GM12878 (cell line): ENCODE results near the gene PSMB10. TPM values are rescaled to one million over a fixed set of nuclear protein-coding genes. Genes with fewer than 3 reads are reported as not detected.

Experiments used
- ATAC-seq: fragments of 200-7000 bp; cut with Tn5 transposase; 3 replicates; pipeline ENCODE4 v1.9.1; 2020; ENCODE audit warnings: mild to moderate bottlenecking, moderate library complexity
- BruUV-seq: library from RNA; stranded (reverse); fragments of 400-500 nt; replicated peaks from 2 replicates; lab custom pipeline; 2021; lab: Mats Ljungman, UMichigan
- CTCF ChIA-PET: fragments of 300-600 bp; sonication (Branson Sonifier 250); formaldehyde crosslinking; extraction: SDS; loops from one replicate; lab custom pipeline; 2021; ENCODE audit warnings: inconsistent platforms; lab: Yijun Ruan, JAX
- POLR2A ChIA-PET: fragments of 350-600 bp; formaldehyde crosslinking; extraction: SDS; loops from one replicate; lab custom pipeline; 2021; ENCODE audit warnings: inconsistent platforms; lab: Charles Lee
- RAD21 ChIA-PET: fragments of 300-600 bp; sonication (Branson Sonifier 250); formaldehyde crosslinking; loops from one replicate; lab custom pipeline; 2023; ENCODE audit warnings: antibody characterized with exemption; ENCODE audit not compliant: unreplicated experiment; lab: Charles Lee
- SMC1A ChIA-PET: fragments of 300-600 bp; sonication (Branson Sonifier 250); formaldehyde crosslinking; loops from one replicate; lab custom pipeline; 2023; ENCODE audit not compliant: unreplicated experiment, uncharacterized antibody; lab: Charles Lee
- DNase-seq: peaks from one replicate; pipeline ENCODE4 v3.0.0-alpha.2; 2011; ENCODE audit warnings: low read depth, low spot score
- FAIRE-seq: peaks from 3 replicates; lab custom pipeline; 2011; peaks lifted over from hg19 to GRCh38; lab: Jason Lieb, UNC
- H2AFZ ChIP-seq: 2 replicates; pipeline ENCODE4 v1.6.0; 2011; ENCODE audit warnings: low read depth, low read length, control low read depth; ENCODE audit not compliant: control insufficient read depth
- H3K27ac ChIP-seq: 2 replicates; pipeline ENCODE4 v1.5.1; 2011; ENCODE audit warnings: control low read depth; ENCODE audit not compliant: control insufficient read depth, insufficient read depth
- H3K27me3 ChIP-seq, 2 experiments: replicated peaks in 1 of 2; 2 replicates each; pipeline versions ENCODE4 v1.6.0 to v1.6.1; 2011; ENCODE audit warnings: low read length in 1 of 2; ENCODE audit not compliant: control insufficient read depth in 2 of 2, insufficient read depth in 2 of 2
- H3K36me3 ChIP-seq, 2 experiments: 2 replicates each; pipeline ENCODE4 v1.5.1; 2011; ENCODE audit warnings: low read length in 1 of 2; ENCODE audit not compliant: control insufficient read depth in 2 of 2, insufficient read depth in 2 of 2
- H3K4me1 ChIP-seq: 2 replicates; pipeline ENCODE4 v1.6.1; 2011; ENCODE audit warnings: mild to moderate bottlenecking, low read length, moderate library complexity, mixed read lengths; ENCODE audit not compliant: control insufficient read depth, insufficient read depth
- H3K4me2 ChIP-seq: 2 replicates; pipeline ENCODE4 v1.6.0; 2011; ENCODE audit warnings: control low read depth; ENCODE audit not compliant: control insufficient read depth, insufficient read depth
- H3K4me3 ChIP-seq: fragments of 200-600 bp; sonication (generic); 2 replicates; pipeline ENCODE4 v1.5.1; 2016
- H3K79me2 ChIP-seq: 2 replicates; pipeline ENCODE4 v1.6.0; 2011; ENCODE audit warnings: low read length; ENCODE audit not compliant: control insufficient read depth, insufficient read depth
- H3K9ac ChIP-seq: 2 replicates; pipeline ENCODE4 v1.8.0; 2011; ENCODE audit warnings: low read length, control low read depth, mixed read lengths; ENCODE audit not compliant: control insufficient read depth, insufficient read depth
- H3K9me3 ChIP-seq: replicated peaks from 3 replicates; pipeline ENCODE4 v1.5.1; 2011; ENCODE audit warnings: mild to moderate bottlenecking, low read length; ENCODE audit not compliant: control insufficient read depth, insufficient read depth
- H4K20me1 ChIP-seq: 2 replicates; pipeline ENCODE4 v1.6.0; 2011; ENCODE audit not compliant: control insufficient read depth, insufficient read depth
- CHD4 ChIP-seq: fragments of 200-600 bp; sonication (generic); IDR thresholded peaks from 2 replicates; pipeline ENCODE4 v1.6.1; 2016; ENCODE audit warnings: mild to moderate bottlenecking
- EED ChIP-seq: sonication (generic); IDR thresholded peaks from 2 replicates; pipeline ENCODE4 v1.6.1; 2016; ENCODE audit warnings: antibody characterized with exemption, low read depth
- ESRRA ChIP-seq: IDR thresholded peaks from 2 replicates; pipeline ENCODE4 v1.6.1; 2012; ENCODE audit warnings: mild to moderate bottlenecking, low read length, improper control_type of control experiment
- HCFC1 ChIP-seq: fragments of 150-350 bp; IDR thresholded peaks from 2 replicates; pipeline ENCODE4 v1.6.1; 2014; ENCODE audit warnings: low read length
- HDAC2 ChIP-seq: fragments of 200-600 bp; sonication (generic); IDR thresholded peaks from 2 replicates; pipeline ENCODE4 v1.6.1; 2017
- JUNB ChIP-seq: IDR thresholded peaks from 2 replicates; pipeline ENCODE4 v1.6.1; 2016; ENCODE audit warnings: antibody characterized with exemption, mild to moderate bottlenecking
- KLF5 ChIP-seq: fragments of 450-650 bp; IDR thresholded peaks from 2 replicates; pipeline ENCODE4 v1.6.1; 2014; ENCODE audit warnings: mild to moderate bottlenecking; ENCODE audit not compliant: partially characterized antibody
- NRF1 ChIP-seq: conservative IDR thresholded peaks from 2 replicates; pipeline ENCODE4 v1.6.1; 2011; ENCODE audit warnings: mild to moderate bottlenecking, low read depth, low read length, improper control_type of control experiment
- RCOR1 ChIP-seq: conservative IDR thresholded peaks from 2 replicates; pipeline ENCODE4 v1.6.1; 2012; ENCODE audit warnings: low read depth, low read length, improper control_type of control experiment
- RFX5 ChIP-seq: IDR thresholded peaks from 2 replicates; pipeline ENCODE4 v1.6.1; 2011; ENCODE audit warnings: low read depth, low read length, improper control_type of control experiment
- RUNX3 ChIP-seq: IDR thresholded peaks from 2 replicates; pipeline ENCODE4 v1.6.1; 2012; ENCODE audit warnings: low read length, inconsistent platforms
- SIX5 ChIP-seq: IDR thresholded peaks from 2 replicates; pipeline ENCODE4 v1.6.1; 2011; ENCODE audit warnings: mild to moderate bottlenecking, low read depth, low read length, moderate library complexity; ENCODE audit not compliant: severe bottlenecking
- SMAD5 ChIP-seq: IDR thresholded peaks from 2 replicates; pipeline ENCODE4 v1.6.1; 2016; ENCODE audit warnings: antibody characterized with exemption, low read depth
- TCF7 ChIP-seq: IDR thresholded peaks from 2 replicates; pipeline ENCODE4 v1.6.1; 2014; ENCODE audit warnings: antibody characterized with exemption, borderline replicate concordance
- WGBS: methylation state at CpG from one replicate; pipeline ENCODE4 v1.1.6; 2016; ENCODE audit warnings: low lambda C conversion rate; ENCODE audit not compliant: insufficient replicate concordance, insufficient coverage; ENCODE audit errors: missing lambda C conversion rate; 5-methylcytosine and 5-hydroxymethylcytosine counted together
- in situ Hi-C: fragments of 300-500 bp; cut with MboI; formaldehyde crosslinking; loops from 9 replicates; pipeline ENCODE4 v1.14.3; 2018; ENCODE audit warnings: mixed read lengths
- intact Hi-C: fragments of 100-400 bp; cut with micrococcal nuclease; formaldehyde crosslinking; loops from one replicate; pipeline ENCODE4 v1.14.2; 2022; ENCODE audit not compliant: unreplicated experiment
- polyA plus RNA-seq, 11 experiments: library from polyadenylated mRNA; depleted of rRNA in 4 of 11; unstranded in 6 of 11; stranded (reverse) in 5 of 11; fragments of >200 nt; fragmentation: Nextera tagmentation in 4 of 11; fragmentation: Illumina TruSeq in 1 of 11; extraction: Ambion mirVana in 4 of 11; extraction: Trizol in 1 of 11; gene quantifications; 1 replicate in 1 of 11; 2 replicates in 10 of 11; pipeline versions ENCODE4 v1.2.1 to v1.2.3, GENCODE V29; 2011 to 2016; ENCODE audit warnings: inconsistent platforms in 2 of 11, missing spikeins in 2 of 11, low read depth in 1 of 11
- total RNA-seq, 4 experiments: library from RNA; depleted of rRNA in 3 of 4; stranded (reverse); fragments of >200 nt in 3 of 4; fragmentation: Illumina TruSeq in 1 of 4; extraction: Trizol in 1 of 4; gene quantifications; 2 replicates each; pipeline versions ENCODE4 v1.2.1 to v1.2.3, GENCODE V29; 2013 to 2021
- TF ChIP-seq, protein P1 (sequence below): IDR thresholded peaks from 2 replicates; pipeline ENCODE4 v1.6.1; 2012; ENCODE audit warnings: low read depth, low read length, improper control_type of control experiment
- TF ChIP-seq, protein P2 (sequence below): IDR thresholded peaks from 2 replicates; pipeline ENCODE4 v1.6.1; 2012; ENCODE audit warnings: low read depth, low read length, improper control_type of control experiment
- TF ChIP-seq, protein P3 (sequence below): IDR thresholded peaks from 2 replicates; pipeline ENCODE4 v1.6.1; 2011; ENCODE audit warnings: borderline replicate concordance, low read depth, mild to moderate bottlenecking, moderate library complexity, mixed read lengths, low read length; ENCODE audit not compliant: insufficient read depth; ENCODE audit errors: extremely low read length
- TF ChIP-seq, protein P4 (sequence below): fragments of 150-350 bp; IDR thresholded peaks from 2 replicates; pipeline ENCODE4 v1.6.1; 2014; ENCODE audit warnings: mild to moderate bottlenecking, low read depth, low read length
- TF ChIP-seq, protein P5 (sequence below): fragments of 450-650 bp; IDR thresholded peaks from 2 replicates; pipeline ENCODE4 v1.6.1; 2017; ENCODE audit warnings: mild to moderate bottlenecking, moderate library complexity

Gene PSMB10
- total and polyA plus RNA-seq, 10 of the 15 experiments (the other 5 are each of a cell fraction or from before 2014, with no cell fraction given): 24.1 to 308 (median 151) TPM

DNA sequence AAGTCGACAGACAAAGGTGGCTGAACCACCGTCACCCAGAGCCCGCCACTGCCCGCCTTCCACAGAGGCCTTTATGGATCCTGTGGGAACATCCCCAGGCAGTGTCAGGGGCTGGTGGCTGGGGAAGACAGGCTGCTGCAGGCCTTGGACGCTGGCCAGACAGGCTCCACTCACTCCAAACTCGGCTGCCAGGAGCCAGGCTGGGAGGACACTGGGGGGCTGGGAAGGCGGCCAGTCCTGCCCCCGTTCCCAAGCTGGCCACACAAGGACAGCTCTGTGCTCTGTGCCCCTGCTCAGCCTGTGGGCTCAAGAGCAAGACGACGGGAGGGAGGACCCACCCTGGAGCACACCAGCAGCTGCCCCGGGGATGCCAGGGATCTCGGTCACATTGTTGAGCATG, 14.8 kb upstream of the PSMB10 start:
- Histone ChIP-seq H2AFZ (no peak overlapping the region), H4K20me1 (no peaks in the 10 kb centered on the region), H3K36me3 (peaks cover 0 to 4% of the 10 kb centered on the region in 2 experiments; a peak in 3 of 4 replicates), H3K4me1 (peaks cover 3% of the 10 kb centered on the region; the same call in 1 of the 2 replicates), H3K4me2 (no peak overlapping the region), H3K9ac (no peak overlapping the region), H3K27me3 (no peaks in the 10 kb centered on the region), H3K4me3 (no peak overlapping the region), H3K27ac (no peak overlapping the region), H3K79me2 (no peaks in the 10 kb centered on the region), H3K9me3 (no peaks in the 10 kb centered on the region)
- ChIA-PET POLR2A (no interaction called here), CTCF (interaction anchor here (1.4 to 1.9 kb wide), 2 partner anchors 67 to 89 kb away, joined by 3 to 5 read pairs; partner anchors contain the start of gene NRN1L), RAD21 (no interaction called here), SMC1A (no interaction called here)
- in situ Hi-C loops (no loop called here), intact Hi-C loops (no loop called here)
- BruUV-seq: no TSS peak
- no peak for ATAC-seq
- FAIRE-seq: no peak
- 94% methylated on average over 10 of the region's 12 CpGs for WGBS
- DNase-seq: no peak
- no peak for TF ChIP-seq NRF1
- no peak for TF ChIP-seq RCOR1
- TF ChIP-seq CHD4: no peak
- no peak for TF ChIP-seq JUNB
- TF ChIP-seq, protein P1, sequence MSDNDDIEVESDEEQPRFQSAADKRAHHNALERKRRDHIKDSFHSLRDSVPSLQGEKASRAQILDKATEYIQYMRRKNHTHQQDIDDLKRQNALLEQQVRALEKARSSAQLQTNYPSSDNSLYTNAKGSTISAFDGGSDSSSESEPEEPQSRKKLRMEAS: no peak
- no peak for TF ChIP-seq EED
- TF ChIP-seq, protein P2, sequence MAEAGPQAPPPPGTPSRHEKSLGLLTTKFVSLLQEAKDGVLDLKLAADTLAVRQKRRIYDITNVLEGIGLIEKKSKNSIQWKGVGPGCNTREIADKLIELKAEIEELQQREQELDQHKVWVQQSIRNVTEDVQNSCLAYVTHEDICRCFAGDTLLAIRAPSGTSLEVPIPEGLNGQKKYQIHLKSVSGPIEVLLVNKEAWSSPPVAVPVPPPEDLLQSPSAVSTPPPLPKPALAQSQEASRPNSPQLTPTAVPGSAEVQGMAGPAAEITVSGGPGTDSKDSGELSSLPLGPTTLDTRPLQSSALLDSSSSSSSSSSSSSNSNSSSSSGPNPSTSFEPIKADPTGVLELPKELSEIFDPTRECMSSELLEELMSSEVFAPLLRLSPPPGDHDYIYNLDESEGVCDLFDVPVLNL: no peak
- TF ChIP-seq TCF7: no peak
- no peak for TF ChIP-seq SMAD5
- TF ChIP-seq KLF5: no peak
- TF ChIP-seq, protein P3, sequence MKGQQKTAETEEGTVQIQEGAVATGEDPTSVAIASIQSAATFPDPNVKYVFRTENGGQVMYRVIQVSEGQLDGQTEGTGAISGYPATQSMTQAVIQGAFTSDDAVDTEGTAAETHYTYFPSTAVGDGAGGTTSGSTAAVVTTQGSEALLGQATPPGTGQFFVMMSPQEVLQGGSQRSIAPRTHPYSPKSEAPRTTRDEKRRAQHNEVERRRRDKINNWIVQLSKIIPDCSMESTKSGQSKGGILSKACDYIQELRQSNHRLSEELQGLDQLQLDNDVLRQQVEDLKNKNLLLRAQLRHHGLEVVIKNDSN: no peak
- TF ChIP-seq, protein P4, sequence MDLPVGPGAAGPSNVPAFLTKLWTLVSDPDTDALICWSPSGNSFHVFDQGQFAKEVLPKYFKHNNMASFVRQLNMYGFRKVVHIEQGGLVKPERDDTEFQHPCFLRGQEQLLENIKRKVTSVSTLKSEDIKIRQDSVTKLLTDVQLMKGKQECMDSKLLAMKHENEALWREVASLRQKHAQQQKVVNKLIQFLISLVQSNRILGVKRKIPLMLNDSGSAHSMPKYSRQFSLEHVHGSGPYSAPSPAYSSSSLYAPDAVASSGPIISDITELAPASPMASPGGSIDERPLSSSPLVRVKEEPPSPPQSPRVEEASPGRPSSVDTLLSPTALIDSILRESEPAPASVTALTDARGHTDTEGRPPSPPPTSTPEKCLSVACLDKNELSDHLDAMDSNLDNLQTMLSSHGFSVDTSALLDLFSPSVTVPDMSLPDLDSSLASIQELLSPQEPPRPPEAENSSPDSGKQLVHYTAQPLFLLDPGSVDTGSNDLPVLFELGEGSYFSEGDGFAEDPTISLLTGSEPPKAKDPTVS: no peak
- no peak for TF ChIP-seq RUNX3
- TF ChIP-seq ESRRA: no peak
- TF ChIP-seq, protein P5, sequence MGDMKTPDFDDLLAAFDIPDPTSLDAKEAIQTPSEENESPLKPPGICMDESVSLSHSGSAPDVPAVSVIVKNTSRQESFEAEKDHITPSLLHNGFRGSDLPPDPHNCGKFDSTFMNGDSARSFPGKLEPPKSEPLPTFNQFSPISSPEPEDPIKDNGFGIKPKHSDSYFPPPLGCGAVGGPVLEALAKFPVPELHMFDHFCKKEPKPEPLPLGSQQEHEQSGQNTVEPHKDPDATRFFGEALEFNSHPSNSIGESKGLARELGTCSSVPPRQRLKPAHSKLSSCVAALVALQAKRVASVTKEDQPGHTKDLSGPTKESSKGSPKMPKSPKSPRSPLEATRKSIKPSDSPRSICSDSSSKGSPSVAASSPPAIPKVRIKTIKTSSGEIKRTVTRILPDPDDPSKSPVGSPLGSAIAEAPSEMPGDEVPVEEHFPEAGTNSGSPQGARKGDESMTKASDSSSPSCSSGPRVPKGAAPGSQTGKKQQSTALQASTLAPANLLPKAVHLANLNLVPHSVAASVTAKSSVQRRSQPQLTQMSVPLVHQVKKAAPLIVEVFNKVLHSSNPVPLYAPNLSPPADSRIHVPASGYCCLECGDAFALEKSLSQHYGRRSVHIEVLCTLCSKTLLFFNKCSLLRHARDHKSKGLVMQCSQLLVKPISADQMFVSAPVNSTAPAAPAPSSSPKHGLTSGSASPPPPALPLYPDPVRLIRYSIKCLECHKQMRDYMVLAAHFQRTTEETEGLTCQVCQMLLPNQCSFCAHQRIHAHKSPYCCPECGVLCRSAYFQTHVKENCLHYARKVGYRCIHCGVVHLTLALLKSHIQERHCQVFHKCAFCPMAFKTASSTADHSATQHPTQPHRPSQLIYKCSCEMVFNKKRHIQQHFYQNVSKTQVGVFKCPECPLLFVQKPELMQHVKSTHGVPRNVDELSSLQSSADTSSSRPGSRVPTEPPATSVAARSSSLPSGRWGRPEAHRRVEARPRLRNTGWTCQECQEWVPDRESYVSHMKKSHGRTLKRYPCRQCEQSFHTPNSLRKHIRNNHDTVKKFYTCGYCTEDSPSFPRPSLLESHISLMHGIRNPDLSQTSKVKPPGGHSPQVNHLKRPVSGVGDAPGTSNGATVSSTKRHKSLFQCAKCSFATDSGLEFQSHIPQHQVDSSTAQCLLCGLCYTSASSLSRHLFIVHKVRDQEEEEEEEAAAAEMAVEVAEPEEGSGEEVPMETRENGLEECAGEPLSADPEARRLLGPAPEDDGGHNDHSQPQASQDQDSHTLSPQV: no peak
- no peak for TF ChIP-seq RFX5
- TF ChIP-seq HDAC2: no peak
- TF ChIP-seq SIX5: no peak
- no peak for TF ChIP-seq HCFC1
